Hepatocyte (in vitro differentiated cells): ENCODE results near the gene MVD. TPM values are rescaled to one million over a fixed set of nuclear protein-coding genes. Genes with fewer than 3 reads are reported as not detected.

Experiments used
- DNase-seq: peaks from one replicate; pipeline ENCODE4 v3.0.0-alpha.2; 2016; ENCODE audit warnings: low spot score
- H2AFZ ChIP-seq: fragments of 200-600 bp; sonication (generic); 2 replicates; pipeline ENCODE4 v1.6.0; 2016; ENCODE audit warnings: antibody characterized with exemption, mild to moderate bottlenecking
- H3K27ac ChIP-seq: fragments of 200-600 bp; sonication (generic); 2 replicates; pipeline ENCODE4 v1.5.1; 2016; ENCODE audit warnings: mild to moderate bottlenecking
- H3K27me3 ChIP-seq: fragments of 200-600 bp; sonication (generic); 2 replicates; pipeline ENCODE4 v1.6.1; 2016
- H3K36me3 ChIP-seq: fragments of 200-600 bp; sonication (generic); replicated peaks from 2 replicates; pipeline ENCODE4 v1.5.1; 2016; ENCODE audit warnings: low read depth; ENCODE audit not compliant: insufficient read depth
- H3K4me1 ChIP-seq: fragments of 200-600 bp; sonication (generic); 2 replicates; pipeline ENCODE4 v1.5.1; 2016; ENCODE audit warnings: mild to moderate bottlenecking, moderate library complexity; ENCODE audit not compliant: insufficient read depth
- H3K4me2 ChIP-seq: fragments of 200-600 bp; sonication (generic); 2 replicates; pipeline ENCODE4 v1.6.0; 2016
- H3K4me3 ChIP-seq: fragments of 200-600 bp; sonication (generic); 2 replicates; pipeline ENCODE4 v1.5.1; 2016; ENCODE audit warnings: mild to moderate bottlenecking
- H3K79me2 ChIP-seq: fragments of 200-600 bp; sonication (generic); 2 replicates; pipeline ENCODE4 v1.6.0; 2017; ENCODE audit warnings: mild to moderate bottlenecking
- H3K9me2 ChIP-seq: fragments of 200-600 bp; sonication (generic); replicated peaks from 2 replicates; pipeline ENCODE4 v1.6.0; 2017; ENCODE audit warnings: mild to moderate bottlenecking; ENCODE audit not compliant: insufficient read depth
- H3K9me3 ChIP-seq: fragments of 200-600 bp; sonication (generic); 2 replicates; pipeline ENCODE4 v1.5.1; 2016; ENCODE audit warnings: low read depth, mild to moderate bottlenecking
- H4K20me1 ChIP-seq: fragments of 200-600 bp; sonication (generic); 2 replicates; pipeline ENCODE4 v1.6.0; 2016; ENCODE audit warnings: mild to moderate bottlenecking; ENCODE audit not compliant: insufficient read depth, poor library complexity, severe bottlenecking
- CTCF ChIP-seq: fragments of 200-600 bp; sonication (generic); IDR thresholded peaks from 2 replicates; pipeline ENCODE4 v1.5.1; 2016; ENCODE audit warnings: antibody characterized with exemption, mild to moderate bottlenecking; ENCODE audit not compliant: poor library complexity
- EZH2 ChIP-seq: fragments of 200-600 bp; sonication (generic); IDR thresholded peaks from 2 replicates; pipeline ENCODE4 v1.6.1; 2016; ENCODE audit warnings: antibody characterized with exemption, mild to moderate bottlenecking, borderline replicate concordance
- EZH2phosphoT487 ChIP-seq: fragments of 200-600 bp; sonication (generic); IDR thresholded peaks from one replicate; pipeline ENCODE4 v1.6.1; 2018; ENCODE audit warnings: antibody characterized with exemption, mild to moderate bottlenecking, low read depth, moderate library complexity; ENCODE audit not compliant: unreplicated experiment, severe bottlenecking
- WGBS: methylation state at CpG from one replicate; pipeline ENCODE4 v1.1.6; 2016; ENCODE audit warnings: low lambda C conversion rate; ENCODE audit errors: missing lambda C conversion rate; 5-methylcytosine and 5-hydroxymethylcytosine counted together
- polyA plus RNA-seq: library from polyadenylated mRNA; unstranded; fragments of >200 nt; fragmentation: Nextera tagmentation; extraction: Ambion mirVana; gene quantifications from 2 replicates; pipeline ENCODE4 v1.2.1, GENCODE V29; 2016
- total RNA-seq: library from RNA; depleted of rRNA; stranded (reverse); fragments of >200 nt; gene quantifications from 2 replicates; pipeline ENCODE4 v1.2.3, GENCODE V29; 2014

Gene MVD
- total and polyA plus RNA-seq, 2 experiments from 2014 or later, result 71.9 to 152 TPM

GRCh38 chr16:88630433-88630832 lies 32.5 kb downstream of the MVD start:
- H3K4me2 ChIP-seq, result no peak overlapping the region
- peaks cover 9% of the 10 kb centered on the region for H3K4me1 ChIP-seq
- H3K9me2 ChIP-seq, result no peaks in the 10 kb centered on the region
- no peak overlapping the region for H2AFZ ChIP-seq
- no peaks in the 10 kb centered on the region for H3K27me3 ChIP-seq
- H3K79me2 ChIP-seq, result no peaks in the 10 kb centered on the region
- TF ChIP-seq EZH2phosphoT487 (no peak), CTCF (no peak), EZH2 (no peak)
- WGBS, result 97% methylated on average over 8 of the region's 12 CpGs
- H3K36me3 ChIP-seq, result no peaks in the 10 kb centered on the region
- H3K9me3 ChIP-seq, result no peaks in the 10 kb centered on the region
- peaks cover 5% of the 10 kb centered on the region for H4K20me1 ChIP-seq
- no peak for DNase-seq
- no peak overlapping the region for H3K4me3 ChIP-seq
- H3K27ac ChIP-seq, result no peak overlapping the region

GRCh38 chr16:88629835-88630234 lies 33.1 kb downstream of the MVD start:
- H3K27ac ChIP-seq, result no peak overlapping the region
- WGBS, result 88% methylated on average over 9 of the region's 9 CpGs
- H3K4me2 ChIP-seq, result no peak overlapping the region
- no peaks in the 10 kb centered on the region for H3K36me3 ChIP-seq
- peaks cover 5% of the 10 kb centered on the region for H4K20me1 ChIP-seq
- no peak overlapping the region for H2AFZ ChIP-seq
- peaks cover 9% of the 10 kb centered on the region for H3K4me1 ChIP-seq
- no peak for DNase-seq
- H3K27me3 ChIP-seq, result no peaks in the 10 kb centered on the region
- H3K9me3 ChIP-seq, result no peaks in the 10 kb centered on the region
- TF ChIP-seq EZH2 (no peak), CTCF (no peak), EZH2phosphoT487 (no peak)
- no peaks in the 10 kb centered on the region for H3K79me2 ChIP-seq
- H3K4me3 ChIP-seq, result no peak overlapping the region
- H3K9me2 ChIP-seq, result no peaks in the 10 kb centered on the region

DNA sequence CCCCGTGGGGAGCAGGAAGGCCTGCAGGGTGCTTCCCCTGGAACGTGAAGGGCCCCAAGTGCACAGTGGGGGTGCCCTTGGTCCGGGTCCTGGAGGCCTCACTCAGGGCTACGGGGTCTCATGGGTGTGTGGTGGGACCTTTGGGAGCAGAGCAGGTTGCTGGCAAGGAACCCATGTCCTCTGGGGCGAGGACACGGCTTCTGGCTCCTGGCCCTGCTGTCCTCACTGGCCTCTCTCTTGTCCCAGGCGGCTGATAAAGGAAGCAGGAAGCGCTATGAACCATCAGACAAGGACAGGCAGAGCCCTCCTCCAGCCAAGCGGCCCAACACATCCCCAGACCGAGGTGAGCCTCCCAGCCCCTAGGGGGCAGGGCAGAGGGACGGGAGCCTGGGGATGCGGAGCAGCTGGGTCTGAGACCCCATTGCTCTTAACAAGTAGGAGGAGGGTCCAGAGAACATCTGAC lies 34.3 kb downstream of the MVD start:
- no peaks in the 10 kb centered on the region for H3K27me3 ChIP-seq
- H4K20me1 ChIP-seq, result peaks cover 5% of the 10 kb centered on the region
- H3K9me3 ChIP-seq, result no peaks in the 10 kb centered on the region
- H2AFZ ChIP-seq, result no peak overlapping the region
- 83% methylated on average over 12 of the region's 12 CpGs for WGBS
- no peak overlapping the region for H3K4me2 ChIP-seq
- no peak for DNase-seq
- no peaks in the 10 kb centered on the region for H3K79me2 ChIP-seq
- H3K27ac ChIP-seq, result no peak overlapping the region
- H3K36me3 ChIP-seq, result no peaks in the 10 kb centered on the region
- H3K4me3 ChIP-seq, result no peak overlapping the region
- no peaks in the 10 kb centered on the region for H3K9me2 ChIP-seq
- no peaks in the 10 kb centered on the region for H3K4me1 ChIP-seq
- peak; percentile 24 for TF ChIP-seq CTCF
- no peak for TF ChIP-seq EZH2phosphoT487
- TF ChIP-seq EZH2, result no peak
